ENCODE data around the gene PABPN1L.

PABPN1L gene

DNA sequence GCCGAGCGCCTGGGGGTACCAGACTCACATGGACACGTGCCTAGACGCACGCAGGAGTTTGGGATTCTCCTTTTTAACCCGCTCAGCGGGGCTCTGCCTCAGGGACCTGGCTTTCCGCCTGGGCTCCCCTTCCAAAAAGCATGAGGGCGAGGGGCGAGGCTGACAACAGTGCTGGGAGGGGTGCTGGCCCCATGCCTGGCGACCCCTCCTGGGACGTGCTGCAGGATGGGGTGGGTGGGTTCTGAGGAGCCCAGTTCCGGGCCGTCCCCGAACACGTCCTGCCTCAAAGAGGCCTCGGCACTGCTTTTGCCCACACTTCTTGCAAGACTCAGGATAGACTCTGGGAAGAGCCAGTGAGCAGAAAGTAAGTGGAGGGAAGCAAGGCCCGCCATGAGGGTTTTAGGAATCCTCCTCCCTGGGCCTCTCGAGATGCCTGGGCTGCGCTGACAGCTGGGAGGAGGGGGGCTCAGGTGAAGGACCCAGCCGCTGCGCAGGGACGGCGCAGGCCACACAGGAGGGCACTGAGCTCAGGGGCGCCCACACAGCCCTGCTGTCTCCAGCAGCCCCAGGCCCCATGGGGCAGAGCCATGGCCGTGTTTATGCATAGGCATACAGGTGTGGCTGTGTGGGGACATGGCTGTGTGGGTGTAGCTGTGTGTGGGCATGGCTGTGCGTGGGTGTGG is 15.4 kb upstream of the PABPN1L start:
- no peak overlapping the region for H3K27ac ChIP-seq
- TF ChIP-seq ZFX (IDR thresholded peaks at IDR 0.05): no peak
- TF ChIP-seq, protein P1, sequence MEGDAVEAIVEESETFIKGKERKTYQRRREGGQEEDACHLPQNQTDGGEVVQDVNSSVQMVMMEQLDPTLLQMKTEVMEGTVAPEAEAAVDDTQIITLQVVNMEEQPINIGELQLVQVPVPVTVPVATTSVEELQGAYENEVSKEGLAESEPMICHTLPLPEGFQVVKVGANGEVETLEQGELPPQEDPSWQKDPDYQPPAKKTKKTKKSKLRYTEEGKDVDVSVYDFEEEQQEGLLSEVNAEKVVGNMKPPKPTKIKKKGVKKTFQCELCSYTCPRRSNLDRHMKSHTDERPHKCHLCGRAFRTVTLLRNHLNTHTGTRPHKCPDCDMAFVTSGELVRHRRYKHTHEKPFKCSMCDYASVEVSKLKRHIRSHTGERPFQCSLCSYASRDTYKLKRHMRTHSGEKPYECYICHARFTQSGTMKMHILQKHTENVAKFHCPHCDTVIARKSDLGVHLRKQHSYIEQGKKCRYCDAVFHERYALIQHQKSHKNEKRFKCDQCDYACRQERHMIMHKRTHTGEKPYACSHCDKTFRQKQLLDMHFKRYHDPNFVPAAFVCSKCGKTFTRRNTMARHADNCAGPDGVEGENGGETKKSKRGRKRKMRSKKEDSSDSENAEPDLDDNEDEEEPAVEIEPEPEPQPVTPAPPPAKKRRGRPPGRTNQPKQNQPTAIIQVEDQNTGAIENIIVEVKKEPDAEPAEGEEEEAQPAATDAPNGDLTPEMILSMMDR (conservative IDR thresholded peaks at IDR 0.05): no peak

DNA sequence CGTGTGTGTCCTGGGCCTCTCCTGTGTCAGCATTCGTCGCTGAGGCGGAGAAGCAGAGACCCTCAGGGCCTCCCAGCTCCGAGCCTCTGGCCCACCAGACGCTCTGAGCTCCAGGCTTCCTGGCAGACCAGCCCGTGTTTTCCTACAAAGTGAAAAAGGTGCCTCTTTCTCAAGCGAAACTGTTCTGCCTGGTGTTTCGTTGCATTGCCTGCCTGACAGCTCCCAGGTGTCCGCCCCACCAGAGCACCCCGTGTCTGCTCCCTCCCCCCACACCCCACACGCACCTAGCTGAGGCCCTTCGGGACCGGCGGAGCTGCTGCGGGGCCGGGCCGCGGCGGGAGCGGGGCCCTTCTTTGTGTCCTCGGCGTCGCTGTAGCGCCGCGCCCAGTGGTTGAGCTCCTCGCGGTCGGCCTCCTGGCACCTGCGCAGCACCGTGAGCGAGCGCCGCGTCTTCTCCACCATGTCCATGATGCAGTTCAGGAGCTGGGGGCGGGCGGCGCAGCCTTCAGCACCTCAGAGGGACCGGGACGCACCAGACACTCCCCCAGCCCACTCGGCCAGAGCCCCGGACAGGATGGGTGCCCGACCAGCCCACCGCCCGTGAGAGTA is 14.7 kb upstream of the PABPN1L start:
- TF ChIP-seq, protein P1 (conservative IDR thresholded peaks at IDR 0.05): no peak
- TF ChIP-seq ZFX (IDR thresholded peaks at IDR 0.05): no peak
- no peak overlapping the region for H3K27ac ChIP-seq

DNA sequence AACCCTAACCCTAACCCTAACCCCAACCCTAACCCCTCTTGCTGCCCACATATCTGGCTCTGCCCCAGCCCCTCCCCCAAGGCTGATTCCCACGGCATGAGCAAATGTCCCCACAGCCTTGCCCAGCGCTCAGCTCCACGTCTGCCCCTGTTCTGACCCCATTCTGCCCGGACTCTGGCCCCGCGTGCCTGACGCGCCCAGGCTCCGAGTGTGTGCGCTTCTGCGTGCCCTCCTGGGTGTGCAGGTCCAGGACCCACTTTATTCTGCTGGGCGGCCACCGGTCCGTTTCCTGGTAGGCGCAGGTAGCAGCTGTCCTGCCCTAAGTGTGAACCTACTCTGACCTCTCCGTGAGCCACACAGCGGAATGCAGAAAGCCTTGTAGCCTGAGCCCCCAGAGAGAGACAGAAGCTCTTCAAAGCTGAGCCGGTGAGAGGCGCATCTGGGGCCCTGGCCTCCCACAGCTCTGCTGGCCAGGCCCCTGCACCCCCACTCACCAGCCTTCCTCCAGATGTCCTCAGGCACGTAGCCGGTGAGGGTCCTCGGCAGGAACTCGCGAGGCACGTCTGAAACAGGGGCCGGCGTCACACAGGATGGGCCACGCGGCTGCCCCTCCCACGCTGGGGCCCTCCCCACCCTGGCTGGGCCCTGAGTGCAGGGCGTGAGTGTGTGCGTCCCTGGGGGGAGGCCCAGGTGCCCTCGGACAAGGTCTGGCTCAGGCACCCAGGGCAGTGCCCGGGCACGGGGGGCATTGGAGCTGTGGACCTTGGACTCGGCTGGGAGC is 14.0 kb upstream of the PABPN1L start:
- H3K27ac ChIP-seq: no peak overlapping the region
- TF ChIP-seq, protein P1 (conservative IDR thresholded peaks at IDR 0.05): no peak
- no peak for TF ChIP-seq ZFX (IDR thresholded peaks at IDR 0.05)

DNA sequence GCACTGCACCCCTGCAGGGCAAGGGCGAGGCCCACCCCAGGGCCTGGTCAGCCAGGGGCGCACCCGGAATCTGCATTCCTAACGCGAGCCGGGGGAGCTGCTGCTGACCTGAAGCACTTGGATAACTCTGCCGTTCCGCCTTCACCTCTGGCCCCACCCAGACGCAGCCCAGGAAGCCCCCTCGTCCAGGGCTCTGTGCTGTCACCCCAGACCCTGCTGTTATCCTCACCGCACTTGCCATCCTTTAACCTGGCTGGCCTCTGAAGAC is 13.3 kb upstream of the PABPN1L start:
- no peak for TF ChIP-seq ZFX (IDR thresholded peaks at IDR 0.05)
- TF ChIP-seq, protein P1 (conservative IDR thresholded peaks at IDR 0.05): no peak
- no peak overlapping the region for H3K27ac ChIP-seq

DNA sequence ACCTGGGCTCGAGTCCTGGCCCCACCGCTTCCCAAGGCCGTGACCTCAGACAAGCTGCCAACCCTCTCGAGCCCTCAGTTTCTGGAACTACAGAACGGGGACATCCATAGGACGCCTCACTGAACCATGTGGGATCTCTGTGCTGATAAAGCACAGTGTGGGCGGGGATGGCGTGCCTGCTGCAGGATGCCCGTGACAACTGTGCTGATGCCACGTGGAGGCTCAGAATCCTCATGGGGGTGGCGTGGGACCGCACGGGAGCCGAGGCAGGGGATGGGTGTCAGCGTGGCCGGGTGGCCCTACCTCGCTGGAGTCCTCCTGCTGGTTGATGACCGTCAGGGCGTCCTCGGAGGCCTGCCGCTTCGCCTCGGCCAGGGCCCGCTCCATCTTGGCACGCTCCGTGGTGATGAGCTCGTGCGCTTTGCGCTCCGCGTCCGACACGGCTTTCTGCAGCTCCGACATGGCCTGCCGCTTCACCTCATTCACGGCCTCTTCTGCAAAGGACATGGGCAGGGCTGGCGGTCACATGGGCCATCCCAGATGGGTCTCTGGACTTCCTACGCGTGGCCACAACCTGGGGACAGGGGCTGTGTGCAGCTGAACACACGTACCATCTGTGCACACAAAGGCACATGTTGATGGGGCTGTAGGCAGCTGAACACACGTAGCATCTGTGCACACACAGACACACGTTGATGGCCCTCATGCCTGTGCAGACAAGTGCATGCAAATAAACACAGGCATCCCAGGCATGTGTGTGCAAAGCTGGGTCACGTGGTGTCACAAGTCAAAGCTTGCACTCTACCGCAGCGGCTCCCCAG is 12.7 kb upstream of the PABPN1L start:
- TF ChIP-seq, protein P1 (conservative IDR thresholded peaks at IDR 0.05): no peak
- TF ChIP-seq ZFX (IDR thresholded peaks at IDR 0.05): no peak
- H3K27ac ChIP-seq: no peak overlapping the region

DNA sequence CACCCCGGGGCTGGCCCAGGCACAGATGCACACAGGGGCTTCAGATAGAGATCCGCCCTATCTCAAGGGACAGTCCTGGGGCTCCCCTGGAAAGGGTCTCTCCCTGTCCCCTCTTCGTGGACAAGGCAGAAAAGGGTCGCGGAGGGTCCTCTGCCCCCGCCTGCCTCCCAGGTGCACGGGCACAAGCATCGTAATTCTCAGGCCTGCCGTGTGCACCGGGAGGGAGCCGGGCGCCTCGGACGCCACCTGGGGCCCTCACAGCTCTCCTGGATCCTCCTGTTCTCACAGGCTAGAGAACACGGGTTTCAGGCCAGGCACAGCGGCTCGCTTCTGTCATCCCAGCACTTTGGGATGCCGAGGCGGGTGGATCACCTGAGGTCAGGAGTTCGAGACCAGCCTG is 11.9 kb upstream of the PABPN1L start:
- no peak overlapping the region for H3K27ac ChIP-seq
- TF ChIP-seq, protein P1 (conservative IDR thresholded peaks at IDR 0.05): no peak
- no peak for TF ChIP-seq ZFX (IDR thresholded peaks at IDR 0.05)

All from C4-2B (cell line).